Tibial nerve (tissue), 4 donors: ENCODE measurements around the gene BIRC2.
"Not testable (repeated sequence)": the region's sequence is repeated elsewhere in the genome, so short reads cannot be mapped to it uniquely, and the experiment has no call there.

Experiments used
- CTCF ChIP-seq, 5 experiments: fragments of 200-600 bp in 3 of 5; fragments of 450-650 bp in 2 of 5; sonication (generic) in 3 of 5; IDR thresholded peaks; one replicate each; pipeline ENCODE4 v1.5.1; 2016 to 2019; ENCODE audit warnings: antibody characterized with exemption in 5 of 5, mild to moderate bottlenecking in 3 of 5, moderate library complexity in 2 of 5
- EP300 ChIP-seq, 2 donors: sonication (generic); formaldehyde crosslinking; IDR thresholded peaks; one replicate each; pipeline ENCODE4 v1.6.1; 2017; ENCODE audit warnings: antibody characterized with exemption in 2 of 2, mild to moderate bottlenecking in 1 of 2
- POLR2A ChIP-seq, 2 donors: fragments of 450-650 bp; IDR thresholded peaks; one replicate each; pipeline ENCODE4 v1.6.1; 2017; ENCODE audit warnings: antibody characterized with exemption in 2 of 2, mild to moderate bottlenecking in 2 of 2, moderate library complexity in 2 of 2

- TF ChIP-seq CTCF, POLR2A, EP300 (IDR thresholded peaks at IDR 0.05): not testable (repeated sequence)
Observed at GRCh38 chr11:102374633-102375424, 27.8 kb downstream of the BIRC2 start.
